GM21381 (cell line): Measurements from ENCODE around the gene ZCCHC2.

Experiments
- ATAC-seq: cut with Tn5 transposase; IDR thresholded peaks from one replicate; pipeline ENCODE4 v1.9.1; 2021; ENCODE audit warnings: mild to moderate bottlenecking, moderate library complexity; ENCODE audit not compliant: unreplicated experiment

The ZCCHC2 gene

DNA sequence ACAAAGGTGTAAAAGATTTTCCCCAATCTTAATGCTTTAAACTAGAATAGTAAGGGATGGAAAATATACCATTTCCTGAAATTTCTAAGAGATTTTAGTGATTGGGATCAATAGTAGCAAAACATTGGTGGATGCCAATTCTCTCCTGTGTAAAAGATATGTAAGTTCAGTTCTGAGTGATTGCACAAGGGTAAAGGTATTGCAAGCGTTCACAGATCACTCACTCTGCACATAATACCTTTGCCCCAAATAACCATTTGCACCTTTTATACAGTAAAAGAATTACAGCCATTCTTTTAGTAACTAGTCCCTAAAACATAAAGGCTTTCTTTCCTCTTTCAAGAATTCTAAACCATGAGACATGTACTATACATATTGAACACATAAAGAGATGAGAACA is 13.0 kb upstream of the ZCCHC2 start:
- no peak for ATAC-seq

DNA sequence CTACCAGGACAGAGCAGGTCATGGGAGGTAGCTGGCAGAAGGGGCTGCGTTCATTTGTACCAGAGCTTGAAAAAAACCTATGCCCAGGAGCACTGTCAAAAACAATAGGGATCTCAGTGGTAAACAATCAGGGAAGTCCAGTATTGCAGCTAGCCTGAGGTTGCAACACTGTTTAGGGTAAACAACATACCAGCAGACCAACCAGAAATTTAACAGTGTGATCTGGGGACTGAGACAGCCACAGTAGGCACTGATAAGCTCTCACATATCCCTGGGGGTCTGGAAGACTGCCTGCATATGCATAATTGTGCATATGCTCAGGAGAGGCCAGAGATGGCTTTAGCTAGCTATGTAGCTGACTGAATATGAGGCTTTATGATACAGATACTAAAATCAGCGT is 12.0 kb upstream of the ZCCHC2 start:
- ATAC-seq, result no peak

GRCh38 chr18:62512532-62512931 is 10.3 kb upstream of the ZCCHC2 start:
- ATAC-seq, result no peak

GRCh38 chr18:62512996-62513395 is 9.8 kb upstream of the ZCCHC2 start:
- no peak for ATAC-seq

- ATAC-seq, result no peak
These were observed 8.3 kb upstream of the ZCCHC2 start for GRCh38 chr18:62514570-62514969.

DNA sequence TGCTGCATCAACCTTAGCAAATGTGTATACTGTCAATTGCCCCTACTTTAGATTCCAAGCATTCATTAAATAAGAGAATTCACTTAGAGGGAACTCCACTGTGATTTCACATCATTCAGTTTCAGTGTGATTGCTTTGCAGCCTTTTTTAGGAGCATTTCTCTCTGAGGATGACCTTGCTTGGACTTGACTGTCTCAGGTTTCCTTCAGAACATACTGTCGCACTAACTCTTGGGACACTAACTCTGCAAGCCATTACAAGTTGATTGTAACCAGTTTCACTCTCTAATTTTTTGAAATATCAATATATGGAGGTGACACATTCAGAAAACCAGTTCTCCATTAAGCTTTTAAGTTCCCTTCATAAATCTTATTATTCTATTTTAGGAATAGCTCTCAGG is 6.6 kb upstream of the ZCCHC2 start:
- ATAC-seq, result no peak

DNA sequence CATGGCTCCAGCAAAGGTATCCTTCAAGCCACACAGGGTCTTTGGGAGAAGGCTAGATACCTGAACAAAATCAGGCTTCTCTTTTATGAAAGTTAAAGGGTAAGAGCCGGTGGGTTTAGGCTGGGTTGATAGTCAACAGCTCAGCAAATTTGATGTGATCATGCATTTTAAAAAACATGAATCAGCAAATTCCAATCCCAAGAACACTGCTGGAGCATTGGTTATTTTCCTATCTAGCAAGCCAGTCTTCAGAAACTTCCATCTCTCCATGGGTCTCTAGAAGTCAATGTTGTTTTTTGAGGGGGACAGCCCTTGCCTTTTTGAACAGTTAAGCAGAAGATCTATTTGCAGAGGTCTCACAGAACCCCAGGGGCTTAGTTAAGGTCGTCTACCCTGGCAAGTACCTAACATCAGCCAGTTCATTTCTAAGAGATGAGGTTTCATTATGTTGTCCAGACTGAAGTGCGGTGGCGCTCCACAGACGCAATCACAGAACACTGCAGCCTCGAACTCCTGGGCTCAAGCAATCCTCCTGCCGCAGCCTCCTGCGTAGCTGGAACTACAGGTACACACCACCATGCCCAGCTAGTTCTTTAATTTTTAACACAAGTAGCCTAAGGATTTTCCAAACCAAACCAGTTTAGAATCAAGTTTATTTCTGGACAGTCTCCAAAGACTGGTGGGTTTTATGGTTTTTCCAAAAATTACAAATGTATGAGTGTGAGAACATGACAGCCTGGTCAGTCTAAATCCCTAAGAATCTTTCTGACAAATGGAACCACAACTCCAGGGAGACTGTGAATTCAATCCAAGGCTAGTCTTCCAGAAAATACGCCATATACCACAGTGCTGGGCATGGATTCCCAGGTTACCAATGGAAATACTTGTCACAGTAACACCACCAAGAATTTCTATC is 4.1 kb upstream of the ZCCHC2 start:
- no peak for ATAC-seq

GRCh38 chr18:62519684-62520083 is 3.1 kb upstream of the ZCCHC2 start:
- ATAC-seq, result no peak

- no peak for ATAC-seq
These were observed 1.7 kb upstream of the ZCCHC2 start for GRCh38 chr18:62521082-62521481.

- ATAC-seq, result no peak
These were observed 1.2 kb upstream of the ZCCHC2 start for GRCh38 chr18:62521593-62521992.

GRCh38 chr18:62522178-62522503 is 684 bp upstream of the ZCCHC2 start:
- peak; percentile 4 for ATAC-seq

GRCh38 chr18:62523255-62523588 is 397 bp downstream of the ZCCHC2 start:
- ATAC-seq, result no peak

DNA sequence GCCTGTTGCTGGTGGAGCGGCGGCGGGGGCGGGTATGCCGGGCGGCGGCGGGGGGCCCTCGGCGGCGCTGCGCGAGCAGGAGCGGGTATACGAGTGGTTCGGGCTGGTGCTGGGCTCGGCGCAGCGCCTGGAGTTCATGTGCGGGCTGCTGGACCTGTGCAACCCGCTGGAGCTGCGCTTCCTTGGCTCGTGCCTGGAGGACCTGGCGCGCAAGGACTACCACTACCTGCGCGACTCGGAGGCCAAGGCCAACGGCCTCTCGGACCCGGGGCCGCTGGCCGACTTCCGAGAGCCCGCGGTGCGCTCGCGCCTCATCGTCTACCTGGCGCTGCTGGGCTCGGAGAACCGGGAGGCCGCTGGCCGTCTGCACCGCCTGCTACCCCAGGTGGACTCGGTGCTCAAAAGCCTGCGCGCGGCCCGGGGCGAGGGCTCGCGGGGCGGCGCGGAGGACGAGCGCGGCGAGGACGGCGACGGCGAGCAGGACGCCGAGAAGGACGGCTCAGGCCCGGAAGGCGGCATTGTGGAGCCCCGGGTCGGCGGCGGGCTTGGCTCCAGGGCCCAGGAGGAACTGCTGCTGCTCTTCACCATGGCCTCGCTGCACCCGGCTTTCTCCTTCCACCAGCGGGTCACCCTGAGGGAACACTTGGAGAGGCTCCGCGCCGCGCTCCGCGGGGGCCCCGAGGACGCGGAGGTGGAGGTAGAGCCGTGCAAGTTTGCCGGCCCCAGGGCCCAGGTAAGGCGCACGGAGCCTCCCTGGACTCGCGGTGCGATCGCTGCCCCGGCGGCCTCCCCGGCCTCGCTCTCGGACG is 1.0 kb downstream of the ZCCHC2 start:
- no peak for ATAC-seq

DNA sequence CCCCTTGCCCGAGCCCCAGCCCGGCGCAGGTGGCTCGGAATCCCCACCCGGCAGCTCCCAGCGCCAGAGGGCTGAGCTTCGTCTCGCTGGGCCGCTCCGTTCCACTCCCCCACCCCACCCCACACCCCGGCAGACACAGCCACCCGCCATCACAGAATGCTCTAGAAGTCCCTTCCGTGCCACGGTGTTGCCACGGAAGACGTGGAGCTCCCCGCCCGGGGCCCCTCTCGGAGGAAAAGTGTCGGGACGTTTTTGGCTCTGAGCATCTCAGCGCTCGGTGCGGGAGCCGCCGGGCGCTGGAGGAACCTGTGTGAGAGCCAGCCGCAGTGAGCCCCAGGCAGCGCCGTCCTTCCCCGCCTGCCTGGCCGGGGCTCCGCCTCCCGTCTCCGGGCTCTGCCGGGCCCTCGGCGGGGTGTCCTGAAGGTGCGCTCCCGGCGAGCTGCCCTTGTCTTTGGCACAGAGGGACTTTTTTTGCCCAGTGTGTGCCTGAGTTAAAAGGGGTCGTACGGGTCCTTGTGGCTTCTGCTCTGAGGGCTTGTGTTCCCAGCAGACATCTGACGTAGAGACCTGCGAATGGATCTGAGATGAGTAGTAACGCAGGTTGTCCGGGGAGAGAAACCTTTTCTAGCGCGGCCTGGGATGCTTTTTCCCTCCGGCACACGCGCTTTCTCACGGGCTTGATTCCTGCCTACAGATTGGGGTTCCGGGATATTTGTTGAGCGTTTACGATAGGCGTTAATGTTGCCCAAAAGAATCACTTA is 1.8 kb downstream of the ZCCHC2 start:
- no peak for ATAC-seq

DNA sequence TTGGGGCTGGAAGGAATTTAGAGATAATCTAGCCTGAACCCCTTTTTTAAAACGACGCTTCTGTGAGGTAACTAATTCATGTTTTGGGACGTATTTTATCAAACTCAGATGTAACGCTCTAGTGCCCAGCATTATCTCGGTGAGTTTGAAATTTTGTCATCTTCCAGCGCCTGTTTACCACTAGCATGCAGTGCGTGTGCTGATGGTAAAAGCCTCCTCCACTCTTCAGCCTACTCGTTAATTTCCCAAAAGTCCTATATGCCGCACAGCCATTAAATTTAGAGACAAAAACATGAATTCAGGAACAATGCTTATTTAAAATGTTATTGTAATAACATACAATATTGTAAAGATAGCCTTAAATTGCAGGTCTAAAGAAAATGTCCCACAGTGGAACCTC is 2.8 kb downstream of the ZCCHC2 start:
- ATAC-seq, result no peak

GRCh38 chr18:62526098-62527025 is 3.5 kb downstream of the ZCCHC2 start:
- ATAC-seq, result peak; percentile 18

GRCh38 chr18:62529597-62529996 is 6.8 kb downstream of the ZCCHC2 start:
- ATAC-seq, result no peak

DNA sequence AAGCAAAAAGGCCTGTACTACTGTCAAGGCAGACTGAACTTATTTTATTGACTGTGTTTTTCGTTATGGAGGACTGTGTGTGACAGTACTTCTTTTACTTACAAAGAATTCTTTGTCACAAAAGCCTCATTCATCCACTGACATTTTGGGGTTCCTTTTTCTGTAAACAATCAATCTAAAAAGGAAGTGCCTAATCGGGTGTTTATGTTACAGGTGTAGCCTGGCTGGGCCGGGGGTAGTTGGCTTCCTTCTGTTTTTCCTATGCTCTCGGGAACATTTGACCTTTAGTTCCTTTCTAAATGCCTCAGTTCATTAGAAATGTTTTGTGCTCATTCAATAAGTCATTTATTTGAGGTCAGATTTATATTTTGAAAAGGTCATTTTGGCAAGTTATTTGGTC is 8.3 kb downstream of the ZCCHC2 start:
- ATAC-seq, result no peak

- no peak for ATAC-seq
These were observed 9.1 kb downstream of the ZCCHC2 start for GRCh38 chr18:62531931-62532330.

GRCh38 chr18:62536005-62536404 is 13.2 kb downstream of the ZCCHC2 start:
- ATAC-seq, result no peak
